CD8-positive, alpha-beta memory T cell (primary cell): ENCODE results near the gene TM4SF18. TPM values are rescaled to one million over a fixed set of nuclear protein-coding genes. Genes with fewer than 3 reads are reported as not detected.
"Not testable (repeated sequence)": the region's sequence is repeated elsewhere in the genome, so short reads cannot be mapped to it uniquely, and the experiment has no call there.

Experiments used
- CTCF ChIA-PET: fragments of 350-600 bp; sonication (Branson Sonifier 250); formaldehyde crosslinking; loops from one replicate; lab custom pipeline; 2021; ENCODE audit warnings: antibody characterized with exemption; lab: Charles Lee
- POLR2A ChIA-PET: fragments of 350-600 bp; sonication (Branson Sonifier 250); formaldehyde crosslinking; loops from one replicate; lab custom pipeline; 2021; ENCODE audit warnings: antibody characterized with exemption; lab: Charles Lee
- DNase-seq, 5 donors: peaks; one replicate each; pipeline versions ENCODE4 v3.0.0 to v3.0.0-alpha.2; 2020 to 2022; ENCODE audit warnings: mixed read lengths in 1 of 5
- H3K27ac ChIP-seq: one replicate; pipeline ENCODE4 v1.7.0; 2013; ENCODE audit warnings: low read depth, mild to moderate bottlenecking, low read length, moderate library complexity
- H3K27me3 ChIP-seq: 2 replicates; pipeline ENCODE4 v1.7.0; 2013; ENCODE audit warnings: low read length, mild to moderate bottlenecking; ENCODE audit not compliant: insufficient read depth, poor library complexity, severe bottlenecking
- H3K36me3 ChIP-seq: 2 replicates; pipeline ENCODE4 v1.7.0; 2013; ENCODE audit warnings: mild to moderate bottlenecking, low read length, moderate library complexity; ENCODE audit not compliant: insufficient read depth
- H3K4me1 ChIP-seq: 2 replicates; pipeline ENCODE4 v1.7.0; 2013; ENCODE audit warnings: mild to moderate bottlenecking, low read length, moderate library complexity; ENCODE audit not compliant: insufficient read depth
- H3K4me3 ChIP-seq: 2 replicates; pipeline ENCODE4 v1.7.0; 2013; ENCODE audit warnings: mild to moderate bottlenecking, low read length
- H3K9me3 ChIP-seq: 2 replicates; pipeline ENCODE4 v1.7.0; 2013; ENCODE audit warnings: mild to moderate bottlenecking, low read length
- H3K27ac Mint-ChIP-seq, 8 donors: one replicate each; pipeline ENCODE4 v1.8.0; 2020 to 2021; ENCODE audit warnings: mixed read lengths in 8 of 8, mild to moderate bottlenecking in 6 of 8, inconsistent platforms in 3 of 8, moderate library complexity in 3 of 8
- H3K27me3 Mint-ChIP-seq, 2 donors: one replicate each; pipeline ENCODE4 v1.8.0; 2020 to 2021; ENCODE audit warnings: mixed read lengths in 2 of 2, mild to moderate bottlenecking in 1 of 2, moderate library complexity in 1 of 2
- H3K36me3 Mint-ChIP-seq, 3 donors: one replicate each; pipeline ENCODE4 v1.8.0; 2020 to 2021; ENCODE audit warnings: mixed read lengths in 3 of 3, inconsistent platforms in 1 of 3, mild to moderate bottlenecking in 1 of 3
- H3K4me1 Mint-ChIP-seq, 3 donors: one replicate each; pipeline ENCODE4 v1.8.0; 2020 to 2021; ENCODE audit warnings: mixed read lengths in 3 of 3, inconsistent platforms in 1 of 3, mild to moderate bottlenecking in 1 of 3
- H3K4me3 Mint-ChIP-seq, 7 donors: one replicate each; pipeline ENCODE4 v1.8.0; 2020 to 2021; ENCODE audit warnings: mixed read lengths in 7 of 7, mild to moderate bottlenecking in 6 of 7, moderate library complexity in 4 of 7, inconsistent platforms in 2 of 7
- H3K9me3 Mint-ChIP-seq, 5 donors: one replicate each; pipeline ENCODE4 v1.8.0; 2020 to 2022; ENCODE audit warnings: mixed read lengths in 5 of 5, mild to moderate bottlenecking in 3 of 5, moderate library complexity in 2 of 5, inconsistent platforms in 1 of 5
- polyA plus RNA-seq: library from polyadenylated mRNA; unstranded; fragments of 300-500 nt; fragmentation: Illumina TruSeq; gene quantifications from one replicate; pipeline ENCODE4 v1.2.3, GENCODE V29; 2021
- total RNA-seq, 2 experiments: library from RNA; stranded (reverse); gene quantifications; one replicate each; pipeline ENCODE4 v1.2.3, GENCODE V29; 2021

TM4SF18 gene
- total and polyA plus RNA-seq, 3 experiments from 2014 or later: not detected

DNA sequence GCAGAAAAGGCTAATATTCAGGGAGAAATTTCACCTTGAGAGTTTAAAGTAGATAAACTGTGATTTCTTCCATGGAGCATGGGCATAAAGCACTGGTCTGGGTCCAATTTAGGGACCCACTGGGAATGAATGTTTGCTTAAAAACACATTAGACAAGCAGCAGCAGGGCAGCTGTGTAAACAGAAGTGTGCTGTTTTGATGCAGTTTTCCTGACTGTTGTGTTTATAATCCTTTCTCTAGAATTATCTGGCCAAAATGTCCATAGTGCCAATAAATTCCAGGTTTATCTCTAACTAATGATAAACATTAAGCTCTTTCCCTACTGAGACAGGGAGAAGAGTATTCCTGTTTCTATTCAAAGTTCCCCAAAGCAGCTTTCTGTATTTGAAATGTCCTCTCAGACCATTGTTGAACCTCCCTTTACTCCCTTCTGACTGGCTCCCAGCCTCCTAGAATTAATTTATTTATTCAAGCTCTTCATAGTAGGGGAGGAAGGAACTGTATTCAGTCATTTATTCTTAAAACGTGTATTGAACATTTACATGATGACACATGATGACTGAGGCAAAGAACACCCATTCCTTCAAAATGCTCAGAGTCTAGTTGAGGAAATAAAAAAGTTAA lies 7.0 kb upstream of the TM4SF18 start:
- H3K4me1 Mint-ChIP-seq: no peaks in the 10 kb centered on the region
- H3K9me3 Mint-ChIP-seq: peaks cover 0 to 2% (median 0%) of the 10 kb centered on the region in 5 donors
- no peak overlapping the region for H3K4me3 Mint-ChIP-seq
- no peaks in the 10 kb centered on the region for H3K9me3 ChIP-seq
- no peaks in the 10 kb centered on the region for H3K4me1 ChIP-seq
- CTCF ChIA-PET: no interaction called here
- no peak overlapping the region for H3K4me3 ChIP-seq
- H3K27me3 Mint-ChIP-seq: peaks cover 6 to 27% of the 10 kb centered on the region in 2 donors
- H3K36me3 Mint-ChIP-seq: no peaks in the 10 kb centered on the region
- no peaks in the 10 kb centered on the region for H3K36me3 ChIP-seq
- no peak overlapping the region for H3K27ac Mint-ChIP-seq
- POLR2A ChIA-PET: no interaction called here
- no peak for DNase-seq
- H3K27me3 ChIP-seq: no peaks in the 10 kb centered on the region
- no peak overlapping the region for H3K27ac ChIP-seq

DNA sequence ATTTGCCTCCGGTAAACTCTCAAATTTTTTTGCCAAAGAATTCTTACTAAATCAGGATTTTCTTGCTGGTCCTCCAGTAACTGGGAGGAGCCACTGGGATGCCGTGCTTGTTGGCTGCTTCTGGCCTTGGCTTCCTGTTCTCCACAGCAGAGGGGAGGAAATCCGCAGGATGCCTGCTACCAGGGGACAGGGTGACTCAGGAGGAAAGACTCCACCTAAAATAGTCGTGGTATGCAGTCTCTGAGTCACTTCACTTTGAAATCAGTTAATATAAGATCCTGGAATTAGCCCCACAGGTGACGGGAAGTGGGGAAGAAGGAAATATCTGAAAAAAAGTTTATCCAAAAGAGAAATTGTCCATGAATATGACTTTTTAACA lies 6.5 kb upstream of the TM4SF18 start:
- Mint-ChIP-seq H3K27me3 (peaks cover 2 to 27% of the 10 kb centered on the region in 2 donors), H3K27ac (no peak overlapping the region), H3K36me3 (no peaks in the 10 kb centered on the region), H3K4me1 (no peaks in the 10 kb centered on the region), H3K4me3 (no peak overlapping the region), H3K9me3 (peaks cover 0 to 2% (median 0%) of the 10 kb centered on the region in 5 donors)
- Histone ChIP-seq H3K27me3 (no peaks in the 10 kb centered on the region), H3K9me3 (no peaks in the 10 kb centered on the region), H3K36me3 (no peaks in the 10 kb centered on the region), H3K27ac (no peak overlapping the region), H3K4me3 (no peak overlapping the region), H3K4me1 (no peaks in the 10 kb centered on the region)
- CTCF ChIA-PET: no interaction called here
- POLR2A ChIA-PET: no interaction called here
- no peak for DNase-seq

DNA sequence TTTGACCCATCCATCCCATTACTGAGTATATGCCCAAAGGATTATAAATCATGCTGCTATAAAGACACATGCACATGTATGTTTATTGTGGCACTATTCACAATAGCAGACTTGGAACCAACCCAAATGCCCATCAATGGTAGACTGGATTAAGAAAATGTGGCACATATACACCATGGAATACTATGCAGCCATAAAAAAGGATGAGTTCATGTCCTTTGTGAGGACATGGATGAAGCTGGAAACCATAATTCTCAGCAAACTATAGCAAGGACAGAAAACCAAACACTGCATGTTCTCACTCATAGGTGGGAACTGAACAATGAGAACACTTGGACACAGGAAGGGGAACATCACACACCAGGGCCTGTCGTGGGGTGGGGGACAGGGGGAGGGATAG lies 4.0 kb upstream of the TM4SF18 start:
- POLR2A ChIA-PET, H3K36me3 Mint-ChIP-seq, H3K36me3 ChIP-seq, H3K9me3 Mint-ChIP-seq, DNase-seq, H3K27ac ChIP-seq, CTCF ChIA-PET, H3K4me3 ChIP-seq, H3K4me1 Mint-ChIP-seq, H3K27me3 ChIP-seq, H3K27ac Mint-ChIP-seq, H3K9me3 ChIP-seq, H3K4me3 Mint-ChIP-seq, H3K4me1 ChIP-seq: not testable (repeated sequence)
- H3K27me3 Mint-ChIP-seq: peaks cover 2 to 26% of the 10 kb centered on the region in 2 donors

DNA sequence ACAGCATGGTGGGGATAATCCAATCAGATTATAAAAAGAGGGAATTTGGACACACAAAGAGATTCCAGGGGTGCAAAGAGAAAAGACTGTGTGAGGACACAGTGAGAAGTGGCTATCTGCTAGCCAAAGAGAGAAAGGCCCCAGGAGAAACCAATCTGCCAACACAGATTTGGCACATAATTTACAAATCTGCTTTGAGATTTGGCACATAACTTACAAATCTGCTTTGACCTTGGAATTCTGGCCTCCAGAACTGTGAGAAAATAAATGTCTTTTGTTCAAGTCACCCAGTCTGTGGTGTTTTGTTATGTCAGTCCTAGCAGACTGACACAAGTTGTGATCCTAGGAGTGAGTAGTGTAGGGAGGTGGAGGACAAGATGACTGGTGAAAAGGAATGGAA lies 3.5 kb upstream of the TM4SF18 start:
- H3K4me1 Mint-ChIP-seq: no peaks in the 10 kb centered on the region
- H3K27ac ChIP-seq: no peak overlapping the region
- H3K36me3 Mint-ChIP-seq: no peaks in the 10 kb centered on the region
- no peaks in the 10 kb centered on the region for H3K9me3 ChIP-seq
- peaks cover 0 to 2% (median 0%) of the 10 kb centered on the region in 5 donors for H3K9me3 Mint-ChIP-seq
- ChIA-PET CTCF (no interaction called here), POLR2A (no interaction called here)
- no peak for DNase-seq
- H3K4me3 Mint-ChIP-seq: no peak overlapping the region
- H3K36me3 ChIP-seq: no peaks in the 10 kb centered on the region
- H3K27me3 Mint-ChIP-seq: peaks cover 2 to 25% of the 10 kb centered on the region in 2 donors
- no peaks in the 10 kb centered on the region for H3K27me3 ChIP-seq
- H3K27ac Mint-ChIP-seq: no peak overlapping the region
- H3K4me3 ChIP-seq: no peak overlapping the region
- no peaks in the 10 kb centered on the region for H3K4me1 ChIP-seq

DNA sequence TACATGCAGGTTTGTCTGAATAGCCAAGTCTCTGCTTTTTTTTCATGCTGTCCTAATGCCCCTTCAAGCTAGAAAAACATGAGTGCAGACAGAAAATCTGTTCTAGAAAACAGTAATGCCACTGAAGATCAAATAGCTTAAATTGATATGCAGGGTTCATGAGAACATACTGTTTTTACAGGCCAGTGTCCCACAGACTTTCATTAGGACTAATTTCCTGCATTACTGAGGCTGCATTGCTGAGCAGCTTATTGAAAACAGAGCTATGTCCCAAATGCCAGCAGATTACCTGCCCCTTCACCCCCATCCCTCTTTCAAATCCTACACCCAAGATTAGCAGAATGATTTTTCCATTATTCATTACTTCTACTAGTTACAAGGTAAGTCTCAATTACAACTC lies 665 bp downstream of the TM4SF18 start:
- no peaks in the 10 kb centered on the region for H3K4me1 ChIP-seq
- H3K36me3 ChIP-seq: no peaks in the 10 kb centered on the region
- H3K27ac Mint-ChIP-seq: no peak overlapping the region
- H3K36me3 Mint-ChIP-seq: no peaks in the 10 kb centered on the region
- no peaks in the 10 kb centered on the region for H3K4me1 Mint-ChIP-seq
- POLR2A ChIA-PET: no interaction called here
- H3K27me3 ChIP-seq: no peaks in the 10 kb centered on the region
- no peaks in the 10 kb centered on the region for H3K9me3 ChIP-seq
- no peak overlapping the region for H3K27ac ChIP-seq
- H3K27me3 Mint-ChIP-seq: peaks cover 2 to 10% of the 10 kb centered on the region in 2 donors
- no peak overlapping the region for H3K4me3 ChIP-seq
- H3K9me3 Mint-ChIP-seq: no peaks in the 10 kb centered on the region
- CTCF ChIA-PET: no interaction called here
- H3K4me3 Mint-ChIP-seq: no peak overlapping the region
- DNase-seq: no peak

DNA sequence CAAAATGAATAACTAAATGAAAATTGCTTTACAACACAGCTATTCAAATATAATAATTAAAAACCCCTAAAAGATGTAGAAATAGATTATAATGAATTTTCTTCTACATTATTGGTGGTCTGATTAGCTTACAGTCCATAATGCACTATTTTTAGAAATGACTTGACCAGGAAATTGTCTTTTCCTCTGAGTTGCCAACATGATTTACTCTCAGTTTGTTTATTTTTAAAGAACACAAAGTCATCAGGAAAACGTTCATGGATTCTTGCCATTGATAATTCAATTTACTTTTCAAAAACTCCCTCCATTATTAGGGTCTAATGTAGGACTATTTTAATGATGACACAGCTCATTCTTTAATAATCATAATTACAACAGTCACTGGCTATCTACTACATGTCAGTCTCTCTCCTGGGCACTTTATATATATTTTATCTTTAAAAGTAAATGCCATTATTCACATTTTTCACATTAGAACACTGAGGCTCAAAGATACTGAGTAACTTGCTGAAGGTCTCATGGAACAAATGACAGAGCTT lies 1.1 kb downstream of the TM4SF18 start:
- CTCF ChIA-PET: no interaction called here
- H3K36me3 ChIP-seq: no peaks in the 10 kb centered on the region

DNA sequence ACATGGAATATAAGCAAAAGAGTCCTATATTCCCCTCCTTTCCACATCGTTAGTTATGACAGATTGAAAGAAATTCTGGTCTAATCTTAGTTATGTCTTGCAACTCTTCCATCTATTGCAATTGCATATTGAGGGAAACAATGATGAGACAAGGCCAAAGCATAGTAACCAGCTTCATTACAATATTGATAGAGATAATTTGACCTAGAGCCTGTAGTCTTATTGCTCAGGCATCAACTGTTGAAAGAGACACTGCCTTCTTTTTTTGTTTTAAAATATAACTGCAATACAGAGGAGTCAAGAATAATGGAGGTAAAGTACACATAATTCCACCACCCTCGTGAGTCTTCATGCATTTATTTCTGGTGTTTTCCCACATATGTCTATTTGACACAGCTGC lies 2.0 kb downstream of the TM4SF18 start:
- no peak overlapping the region for H3K4me3 ChIP-seq
- Mint-ChIP-seq H3K27ac (no peak overlapping the region), H3K36me3 (no peaks in the 10 kb centered on the region), H3K9me3 (no peaks in the 10 kb centered on the region), H3K4me1 (no peaks in the 10 kb centered on the region), H3K4me3 (no peak overlapping the region), H3K27me3 (peaks cover 2 to 10% of the 10 kb centered on the region in 2 donors)
- ChIA-PET CTCF (interaction anchor here (1.0 kb wide), 1 partner anchor 211 kb away, joined by 4 read pairs; no protein-coding TSS in a partner anchor), POLR2A (no interaction called here)
- DNase-seq: no peak
- H3K9me3 ChIP-seq: no peaks in the 10 kb centered on the region
- H3K27ac ChIP-seq: no peak overlapping the region
- H3K36me3 ChIP-seq: no peaks in the 10 kb centered on the region
- H3K4me1 ChIP-seq: no peaks in the 10 kb centered on the region
- no peaks in the 10 kb centered on the region for H3K27me3 ChIP-seq

More for the DNA sequence above, 1.1 kb downstream of the TM4SF18 start:
- peaks cover 2 to 10% of the 10 kb centered on the region in 2 donors for H3K27me3 Mint-ChIP-seq
- Histone ChIP-seq H3K27ac (no peak overlapping the region), H3K27me3 (no peaks in the 10 kb centered on the region), H3K4me3 (no peak overlapping the region), H3K9me3 (no peaks in the 10 kb centered on the region), H3K4me1 (no peaks in the 10 kb centered on the region)
- no peaks in the 10 kb centered on the region for H3K4me1 Mint-ChIP-seq
- no peak for DNase-seq
- POLR2A ChIA-PET: no interaction called here
- no peak overlapping the region for H3K4me3 Mint-ChIP-seq
- H3K36me3 Mint-ChIP-seq: no peaks in the 10 kb centered on the region
- no peaks in the 10 kb centered on the region for H3K9me3 Mint-ChIP-seq
- no peak overlapping the region for H3K27ac Mint-ChIP-seq

DNA sequence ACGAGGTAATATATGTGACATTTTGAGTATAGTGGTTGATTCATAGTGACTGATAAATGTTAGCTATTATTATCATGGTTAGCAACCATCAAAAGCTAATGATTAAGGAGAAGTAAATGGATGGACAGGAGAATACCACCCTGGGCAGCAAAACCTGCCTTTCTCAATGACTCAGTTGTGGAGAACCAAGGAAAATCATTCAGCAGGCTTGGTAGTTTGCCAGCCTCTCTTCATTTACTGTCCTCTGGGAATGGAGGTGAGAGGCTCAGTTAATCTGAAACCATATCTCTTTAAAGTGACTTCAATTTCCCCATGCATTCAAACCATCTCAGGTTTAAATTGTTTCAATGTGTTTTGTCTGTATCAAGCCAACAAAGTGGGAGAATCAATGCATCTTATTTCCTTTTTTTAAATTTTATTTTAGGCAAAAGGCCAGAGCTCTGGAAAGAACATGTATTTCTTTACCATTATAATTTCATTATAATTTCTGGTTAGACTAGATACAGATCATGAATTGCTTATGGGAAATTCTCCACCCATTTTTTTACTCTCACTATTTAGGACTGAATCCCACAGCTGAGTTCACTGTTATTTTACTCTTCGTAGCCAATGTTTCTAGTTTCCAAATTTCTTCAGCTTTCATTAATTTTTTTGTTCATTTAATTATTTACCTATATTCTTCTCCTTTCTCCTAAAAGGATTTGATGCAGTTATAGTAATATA lies 2.7 kb downstream of the TM4SF18 start:
- no peaks in the 10 kb centered on the region for H3K9me3 ChIP-seq
- H3K4me3 ChIP-seq: no peak overlapping the region
- Mint-ChIP-seq H3K4me3 (no peak overlapping the region), H3K4me1 (no peaks in the 10 kb centered on the region), H3K27me3 (peaks cover 2 to 10% of the 10 kb centered on the region in 2 donors), H3K27ac (no peak overlapping the region), H3K36me3 (no peaks in the 10 kb centered on the region), H3K9me3 (no peaks in the 10 kb centered on the region)
- DNase-seq: no peak
- no peak overlapping the region for H3K27ac ChIP-seq
- POLR2A ChIA-PET: no interaction called here
- H3K4me1 ChIP-seq: no peaks in the 10 kb centered on the region
- CTCF ChIA-PET: interaction anchor here (1.0 kb wide), 1 partner anchor 210 kb away, joined by 4 read pairs; no protein-coding TSS in a partner anchor
- no peaks in the 10 kb centered on the region for H3K27me3 ChIP-seq
- H3K36me3 ChIP-seq: no peaks in the 10 kb centered on the region
